Measurements from ENCODE around the gene EPB41L1. TPM values are rescaled to one million over a fixed set of nuclear protein-coding genes. Genes with fewer than 3 reads are reported as not detected.

Gene EPB41L1
- total RNA-seq, 1 experiment from 2014 or later = 42.1 TPM

DNA sequence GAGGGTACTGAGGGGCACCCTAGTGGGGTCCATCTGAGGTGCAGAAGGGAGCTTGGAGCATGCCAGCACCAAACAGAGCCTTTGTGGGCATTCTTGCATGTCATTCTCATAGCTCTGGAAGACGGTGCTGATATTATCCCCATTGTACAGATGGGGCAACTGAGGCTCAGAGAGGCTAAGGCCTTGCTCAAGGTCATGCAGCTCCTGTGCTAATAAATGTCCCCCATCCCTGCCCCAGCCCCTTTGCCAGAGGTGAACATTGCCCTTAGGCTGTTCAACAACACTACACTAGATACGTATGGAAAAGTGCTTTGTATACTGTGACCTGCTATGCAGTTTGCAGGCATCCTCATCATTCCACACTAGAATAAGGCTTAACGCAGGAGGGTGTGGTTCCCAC lies 5.5 kb upstream of the EPB41L1 start:
- ChIA-PET RAD21 (ENCODE audit: low non-redundant PET in 1 of 2, low total read pairs in 2 of 2, uncharacterized antibody in 2 of 2, unreplicated experiment in 2 of 2) (no interaction called here), POLR2A (no interaction called here), CTCF (no interaction called here)
- DNase-seq (ENCODE audit: low read depth, low spot score) (no peak), ATAC-seq (no peak)
- no peaks in the 10 kb centered on the region for H3K9me3 ChIP-seq (ENCODE audit: control insufficient read depth in 1 of 2, insufficient read depth in 1 of 2, low read depth in 1 of 2, low read length in 2 of 2)
- no peaks in the 10 kb centered on the region for H3K36me3 ChIP-seq (ENCODE audit: control insufficient read depth in 1 of 2, insufficient read depth in 2 of 2, low read length in 2 of 2)
- H2AFZ ChIP-seq (ENCODE audit: low read depth, low read length, poor library complexity, severe bottlenecking) = no peak overlapping the region
- TF ChIP-seq, protein P1, sequence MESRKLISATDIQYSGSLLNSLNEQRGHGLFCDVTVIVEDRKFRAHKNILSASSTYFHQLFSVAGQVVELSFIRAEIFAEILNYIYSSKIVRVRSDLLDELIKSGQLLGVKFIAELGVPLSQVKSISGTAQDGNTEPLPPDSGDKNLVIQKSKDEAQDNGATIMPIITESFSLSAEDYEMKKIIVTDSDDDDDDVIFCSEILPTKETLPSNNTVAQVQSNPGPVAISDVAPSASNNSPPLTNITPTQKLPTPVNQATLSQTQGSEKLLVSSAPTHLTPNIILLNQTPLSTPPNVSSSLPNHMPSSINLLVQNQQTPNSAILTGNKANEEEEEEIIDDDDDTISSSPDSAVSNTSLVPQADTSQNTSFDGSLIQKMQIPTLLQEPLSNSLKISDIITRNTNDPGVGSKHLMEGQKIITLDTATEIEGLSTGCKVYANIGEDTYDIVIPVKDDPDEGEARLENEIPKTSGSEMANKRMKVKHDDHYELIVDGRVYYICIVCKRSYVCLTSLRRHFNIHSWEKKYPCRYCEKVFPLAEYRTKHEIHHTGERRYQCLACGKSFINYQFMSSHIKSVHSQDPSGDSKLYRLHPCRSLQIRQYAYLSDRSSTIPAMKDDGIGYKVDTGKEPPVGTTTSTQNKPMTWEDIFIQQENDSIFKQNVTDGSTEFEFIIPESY (IDR thresholded peaks at IDR 0.05; ENCODE audit: extremely low read depth, insufficient replicate concordance, low read length) = no peak
- TF ChIP-seq SIN3A (IDR thresholded peaks at IDR 0.05; ENCODE audit: low read depth) (no peak), FOSL1 (IDR thresholded peaks at IDR 0.05; ENCODE audit: low read depth) (no peak), EZH2 (IDR thresholded peaks at IDR 0.05) (no peak), POLR2AphosphoS5 (IDR thresholded peaks at IDR 0.05; ENCODE audit: low read depth, low read length) (no peak), YY1 (IDR thresholded peaks at IDR 0.05; ENCODE audit: extremely low read depth, insufficient replicate concordance, low read depth, low read length) (no peak), SRF (IDR thresholded peaks at IDR 0.05; ENCODE audit: low read depth) (no peak), CBX3 (IDR thresholded peaks at IDR 0.05; ENCODE audit: low read depth) (no peak), TCF7L2 (IDR thresholded peaks at IDR 0.05; ENCODE audit: borderline replicate concordance, extremely low read depth, insufficient read depth, insufficient read length) (no peak), EZH2phosphoT487 (IDR thresholded peaks at IDR 0.05; ENCODE audit: borderline replicate concordance) (no peak), CEBPB (IDR thresholded peaks at IDR 0.05; ENCODE audit: low read depth) (no peak)
- TF ChIP-seq, protein P2, sequence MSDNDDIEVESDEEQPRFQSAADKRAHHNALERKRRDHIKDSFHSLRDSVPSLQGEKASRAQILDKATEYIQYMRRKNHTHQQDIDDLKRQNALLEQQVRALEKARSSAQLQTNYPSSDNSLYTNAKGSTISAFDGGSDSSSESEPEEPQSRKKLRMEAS (IDR thresholded peaks at IDR 0.05) = no peak
- intact Hi-C loops (cut with micrococcal nuclease) = no loop called here
- no peak overlapping the region for H3K27ac ChIP-seq (ENCODE audit: low read depth, low read length)
- H3K9ac ChIP-seq (ENCODE audit: low read length) = no peak overlapping the region
- BruUV-seq (replicated peaks) = no TSS peak
- no peak overlapping the region for H3K4me3 ChIP-seq (replicated peaks in 1 of 2; ENCODE audit: low read depth in 1 of 2, low read length in 2 of 2)
- no peaks in the 10 kb centered on the region for H3K9me2 ChIP-seq (ENCODE audit: insufficient read depth)
- no peaks in the 10 kb centered on the region for H4K20me1 ChIP-seq (ENCODE audit: insufficient read depth)
- no peaks in the 10 kb centered on the region for H3K79me2 ChIP-seq (ENCODE audit: insufficient read depth, low read length)
- H3K27me3 ChIP-seq (ENCODE audit: insufficient read depth, low read length) = no peaks in the 10 kb centered on the region
- H3K4me1 ChIP-seq (ENCODE audit: control insufficient read depth in 1 of 2, insufficient read depth in 2 of 2, low read length in 2 of 2) = peaks cover 7 to 9% of the 10 kb centered on the region in 2 experiments
- no peak overlapping the region for H3K4me2 ChIP-seq (ENCODE audit: low read length)
